Peyer's patch (tissue), 4 donors: ENCODE data around the gene PIKFYVE. TPM values are rescaled to one million over a fixed set of nuclear protein-coding genes. Genes with fewer than 3 reads are reported as not detected.

ENCODE experiments used
- DNase-seq, 3 donors: peaks; one replicate each; pipeline ENCODE4 v3.0.0-alpha.2; 2017 to 2019
- H3K27ac ChIP-seq, 4 donors: fragments of 200-600 bp; sonication (generic); one replicate each; pipeline ENCODE4 v1.5.1; 2016 to 2019
- H3K27me3 ChIP-seq, 2 donors: fragments of 200-600 bp; sonication (generic); one replicate each; pipeline ENCODE4 v1.5.1; 2019
- H3K36me3 ChIP-seq, 3 donors: fragments of 200-600 bp; sonication (generic); one replicate each; pipeline ENCODE4 v1.5.1; 2016 to 2019
- H3K4me1 ChIP-seq, 4 donors: fragments of 200-600 bp; sonication (generic); one replicate each; pipeline ENCODE4 v1.5.1; 2016 to 2019
- H3K4me3 ChIP-seq, 4 donors: fragments of 200-600 bp; sonication (generic); 1 replicate in 3 of 4; 2 replicates in 1 of 4; pipeline ENCODE4 v1.5.1; 2016 to 2019; ENCODE audit warnings: mild to moderate bottlenecking in 1 of 4
- H3K9me3 ChIP-seq, 4 donors: fragments of 200-600 bp; sonication (generic); one replicate each; pipeline ENCODE4 v1.5.1; 2016 to 2019; ENCODE audit warnings: mild to moderate bottlenecking in 1 of 4
- POLR2A ChIP-seq, 2 donors: fragments of 450-650 bp; IDR thresholded peaks; one replicate each; pipeline ENCODE4 v1.5.1; 2017; ENCODE audit warnings: antibody characterized with exemption in 2 of 2, mild to moderate bottlenecking in 2 of 2, moderate library complexity in 2 of 2
- total RNA-seq, 4 donors: library from RNA; depleted of rRNA; stranded (reverse); fragments of >200 nt; gene quantifications; one replicate each; pipeline ENCODE4 v1.1.0, GENCODE V29; 2016
- TF ChIP-seq, protein P1 (sequence below), 6 experiments: fragments of 450-650 bp in 4 of 6; fragments of 200-600 bp in 2 of 6; sonication (generic) in 1 of 6; IDR thresholded peaks; one replicate each; pipeline ENCODE4 v1.5.1; 2017 to 2019; ENCODE audit warnings: antibody characterized with exemption in 6 of 6, mild to moderate bottlenecking in 3 of 6, moderate library complexity in 1 of 6

Gene PIKFYVE
- total RNA-seq, 4 donors from 2014 or later = 24.2 to 75.1 (median 44.3) TPM

DNA sequence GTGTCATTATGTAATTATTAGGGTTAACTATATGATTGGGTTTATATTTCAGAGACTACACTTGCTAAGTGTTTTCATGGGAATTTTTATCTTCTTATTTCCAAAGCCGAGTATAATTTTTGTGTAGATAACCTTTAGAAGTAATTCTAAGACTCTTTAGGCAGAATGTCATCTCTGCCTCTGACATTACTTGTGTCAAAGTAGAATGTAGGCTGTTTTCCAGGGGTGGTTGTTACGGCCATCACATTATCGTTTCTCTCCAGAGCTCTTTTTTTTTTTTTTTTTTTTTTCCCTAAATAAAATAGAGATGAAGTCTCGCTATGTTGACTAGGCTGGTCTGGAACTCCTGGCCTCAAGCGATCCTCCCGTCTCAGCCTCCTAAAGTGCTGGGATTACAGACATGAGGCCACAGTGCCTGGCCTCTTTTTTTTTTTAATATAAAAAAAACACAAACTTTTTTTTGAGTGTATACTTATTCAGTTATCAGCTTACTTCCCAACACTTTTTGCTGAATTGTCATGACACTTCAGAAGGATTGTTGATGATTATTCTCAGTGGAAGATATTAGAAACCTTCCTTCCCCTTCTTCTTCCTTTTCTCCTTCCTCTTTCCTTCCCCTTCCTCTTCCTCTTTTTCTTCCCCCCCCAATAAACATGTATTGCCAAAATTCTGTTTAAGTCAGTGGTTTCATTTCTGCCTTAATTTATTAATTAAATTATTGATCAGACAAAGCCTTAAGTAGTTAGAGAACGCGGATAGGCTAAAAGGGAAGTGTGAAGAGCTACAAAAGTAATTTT, 2.3 kb downstream of the PIKFYVE start:
- DNase-seq = no peak
- no peaks in the 10 kb centered on the region for H3K27me3 ChIP-seq
- peaks cover 0 to 18% (median 1%) of the 10 kb centered on the region in 4 donors for H3K4me1 ChIP-seq
- H3K9me3 ChIP-seq = no peaks in the 10 kb centered on the region
- TF ChIP-seq, protein P1, sequence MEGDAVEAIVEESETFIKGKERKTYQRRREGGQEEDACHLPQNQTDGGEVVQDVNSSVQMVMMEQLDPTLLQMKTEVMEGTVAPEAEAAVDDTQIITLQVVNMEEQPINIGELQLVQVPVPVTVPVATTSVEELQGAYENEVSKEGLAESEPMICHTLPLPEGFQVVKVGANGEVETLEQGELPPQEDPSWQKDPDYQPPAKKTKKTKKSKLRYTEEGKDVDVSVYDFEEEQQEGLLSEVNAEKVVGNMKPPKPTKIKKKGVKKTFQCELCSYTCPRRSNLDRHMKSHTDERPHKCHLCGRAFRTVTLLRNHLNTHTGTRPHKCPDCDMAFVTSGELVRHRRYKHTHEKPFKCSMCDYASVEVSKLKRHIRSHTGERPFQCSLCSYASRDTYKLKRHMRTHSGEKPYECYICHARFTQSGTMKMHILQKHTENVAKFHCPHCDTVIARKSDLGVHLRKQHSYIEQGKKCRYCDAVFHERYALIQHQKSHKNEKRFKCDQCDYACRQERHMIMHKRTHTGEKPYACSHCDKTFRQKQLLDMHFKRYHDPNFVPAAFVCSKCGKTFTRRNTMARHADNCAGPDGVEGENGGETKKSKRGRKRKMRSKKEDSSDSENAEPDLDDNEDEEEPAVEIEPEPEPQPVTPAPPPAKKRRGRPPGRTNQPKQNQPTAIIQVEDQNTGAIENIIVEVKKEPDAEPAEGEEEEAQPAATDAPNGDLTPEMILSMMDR (IDR thresholded peaks at IDR 0.05) = no peak
- TF ChIP-seq POLR2A (IDR thresholded peaks at IDR 0.05) = no peak
- H3K4me3 ChIP-seq = no peak overlapping the region
- peaks cover 0 to 20% (median 0%) of the 10 kb centered on the region in 3 donors for H3K36me3 ChIP-seq
- no peak overlapping the region for H3K27ac ChIP-seq

DNA sequence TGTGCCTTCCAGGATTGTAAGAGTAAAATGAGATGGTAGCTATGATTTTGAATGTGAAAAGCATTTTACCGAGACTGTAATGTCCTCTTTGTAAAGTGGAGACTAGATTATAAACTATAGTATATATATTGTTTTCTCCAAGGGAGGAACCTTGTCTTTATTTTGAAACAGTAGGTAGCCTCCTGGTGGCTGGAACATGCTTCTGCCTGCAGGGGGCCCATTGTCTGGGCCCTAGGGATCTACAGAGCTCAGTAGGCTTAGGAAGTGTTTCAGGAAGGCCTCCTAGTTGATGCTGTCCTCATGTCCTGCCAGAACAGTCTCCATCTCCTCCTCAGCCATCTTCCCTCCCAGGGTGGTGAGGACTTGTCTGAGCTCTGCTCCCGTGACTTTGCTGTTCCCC, 3.0 kb downstream of the PIKFYVE start:
- DNase-seq = no peak

DNA sequence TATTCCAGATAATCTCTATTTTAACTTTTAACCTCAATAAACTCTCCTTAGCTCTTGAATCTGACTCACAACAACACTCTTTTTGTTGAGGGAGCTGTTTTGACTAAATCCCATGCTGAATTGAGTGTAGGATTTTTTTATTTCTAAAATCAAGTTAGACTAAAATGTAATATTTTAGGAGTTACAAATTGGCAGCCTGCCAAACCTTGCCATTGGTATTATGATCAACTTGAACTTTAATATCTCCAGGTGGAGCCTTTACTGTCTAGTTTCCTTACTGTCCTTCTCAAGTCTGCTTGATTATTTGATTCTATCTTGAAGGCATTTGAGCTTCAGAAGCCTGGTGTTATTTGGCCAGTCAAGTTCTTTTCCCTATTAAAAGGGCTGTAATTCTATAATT, 8.7 kb downstream of the PIKFYVE start:
- Histone ChIP-seq H3K9me3 (no peaks in the 10 kb centered on the region), H3K4me1 (no peaks in the 10 kb centered on the region), H3K27me3 (no peaks in the 10 kb centered on the region), H3K27ac (no peak overlapping the region), H3K36me3 (peaks cover 0 to 78% (median 0%) of the 10 kb centered on the region in 3 donors), H3K4me3 (no peak overlapping the region)
- no peak for DNase-seq
- TF ChIP-seq, protein P1 (IDR thresholded peaks at IDR 0.05) = no peak
- no peak for TF ChIP-seq POLR2A (IDR thresholded peaks at IDR 0.05)

More for the DNA sequence above, 3.0 kb downstream of the PIKFYVE start:
- Histone ChIP-seq H3K4me3 (no peak overlapping the region), H3K36me3 (peaks cover 0 to 28% (median 0%) of the 10 kb centered on the region in 3 donors), H3K27ac (no peak overlapping the region), H3K9me3 (no peaks in the 10 kb centered on the region), H3K27me3 (no peaks in the 10 kb centered on the region), H3K4me1 (peaks cover 0 to 18% (median 1%) of the 10 kb centered on the region in 4 donors)
- TF ChIP-seq, protein P1 (IDR thresholded peaks at IDR 0.05) = peak in 1 of 6 experiments; percentile 9
- no peak for TF ChIP-seq POLR2A (IDR thresholded peaks at IDR 0.05)

DNA sequence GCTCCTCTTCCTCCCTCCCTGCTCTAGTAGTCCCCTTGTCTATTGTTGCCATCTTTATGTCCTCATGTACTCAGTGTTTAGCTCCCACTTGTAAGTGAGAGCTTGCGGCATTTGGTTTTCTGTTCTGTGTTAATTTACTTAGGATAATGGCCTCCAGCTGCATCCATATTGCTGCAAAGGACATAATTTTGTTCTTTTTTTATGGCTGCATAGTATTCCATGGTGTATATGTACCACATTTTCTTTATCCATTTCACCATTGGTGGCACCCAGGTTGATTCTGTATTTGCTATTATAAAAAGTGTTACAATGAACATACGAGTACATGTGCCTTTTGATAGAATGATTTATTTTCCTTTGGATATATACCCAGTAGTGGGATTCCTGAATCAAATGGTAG, 12.5 kb downstream of the PIKFYVE start:
- H3K4me3 ChIP-seq = no peak overlapping the region
- DNase-seq = no peak
- H3K4me1 ChIP-seq = no peaks in the 10 kb centered on the region
- H3K27ac ChIP-seq = no peak overlapping the region
- H3K27me3 ChIP-seq = no peaks in the 10 kb centered on the region
- H3K36me3 ChIP-seq = peaks cover 0 to 86% (median 0%) of the 10 kb centered on the region in 3 donors
- no peaks in the 10 kb centered on the region for H3K9me3 ChIP-seq
- TF ChIP-seq POLR2A (IDR thresholded peaks at IDR 0.05) = no peak
- TF ChIP-seq, protein P1 (IDR thresholded peaks at IDR 0.05) = no peak

DNA sequence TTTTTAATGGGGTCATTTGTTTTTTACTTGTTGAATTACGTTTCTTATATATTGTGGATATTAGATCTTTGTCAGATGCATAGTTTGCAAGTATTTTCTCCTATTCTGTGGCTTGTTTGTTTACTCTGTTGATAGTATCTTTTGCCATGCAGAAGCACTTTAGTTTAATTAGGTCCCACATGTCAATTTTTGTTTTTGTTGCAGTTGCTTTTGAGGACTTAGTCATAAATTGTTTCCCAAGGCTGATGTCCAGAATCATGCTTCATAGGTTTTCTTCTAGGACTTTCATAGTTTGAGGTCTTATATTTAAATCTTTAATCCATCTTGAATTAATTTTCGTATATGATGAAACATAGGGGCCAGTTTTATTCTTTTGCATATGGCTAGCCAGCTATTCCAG, 13.2 kb downstream of the PIKFYVE start:
- Histone ChIP-seq H3K9me3 (no peaks in the 10 kb centered on the region), H3K36me3 (peaks cover 0 to 81% (median 0%) of the 10 kb centered on the region in 3 donors), H3K4me3 (no peak overlapping the region), H3K27ac (no peak overlapping the region), H3K4me1 (no peaks in the 10 kb centered on the region), H3K27me3 (no peaks in the 10 kb centered on the region)
- no peak for TF ChIP-seq POLR2A (IDR thresholded peaks at IDR 0.05)
- TF ChIP-seq, protein P1 (IDR thresholded peaks at IDR 0.05) = no peak
- no peak for DNase-seq
